ENCODE results near the gene GDI2. TPM values are rescaled to one million over a fixed set of nuclear protein-coding genes. Genes with fewer than 3 reads are reported as not detected.

The GDI2 gene
- total RNA-seq, 1 experiment from 2014 or later, result 325 TPM

GRCh38 chr10:5835446-5836095, 22.3 kb upstream of the GDI2 start:
- Histone ChIP-seq H3K27me3 (replicated peaks; ENCODE audit: insufficient read depth, low read depth, low read length, poor library complexity) (no peaks in the 10 kb centered on the region), H3K9me3 (ENCODE audit: low read depth, low read length, poor library complexity, severe bottlenecking) (no peaks in the 10 kb centered on the region), H3K27ac (ENCODE audit: low read depth, low read length, poor library complexity, severe bottlenecking) (no peak overlapping the region), H3K36me3 (ENCODE audit: insufficient read depth, low read length, poor library complexity, severe bottlenecking) (no peaks in the 10 kb centered on the region), H3K4me1 (ENCODE audit: insufficient read depth, low read length, poor library complexity, severe bottlenecking) (no peaks in the 10 kb centered on the region), H3K4me3 (ENCODE audit: low read depth, low read length, poor library complexity, severe bottlenecking) (no peak overlapping the region)
- CTCF ChIA-PET, result no interaction called here
- POLR2A ChIA-PET (ENCODE audit: low non-redundant PET), result no interaction called here
- no peak for DNase-seq (ENCODE audit: low spot score)
- TF ChIP-seq EZH2 (IDR thresholded peaks at IDR 0.05; ENCODE audit: borderline replicate concordance, low read depth, low read length, poor library complexity, severe bottlenecking), result no peak
- TF ChIP-seq CTCF (conservative IDR thresholded peaks at IDR 0.05; ENCODE audit: low read depth, low read length), result no peak
- intact Hi-C loops (cut with micrococcal nuclease; ENCODE audit: unreplicated experiment), result no loop called here
- no TSS peak for BruUV-seq (replicated peaks)

- TF ChIP-seq EZH2 (IDR thresholded peaks at IDR 0.05; ENCODE audit: borderline replicate concordance, low read depth, low read length, poor library complexity, severe bottlenecking) (no peak), CTCF (conservative IDR thresholded peaks at IDR 0.05; ENCODE audit: low read depth, low read length) (no peak)
- ChIA-PET POLR2A (ENCODE audit: low non-redundant PET) (no interaction called here), CTCF (no interaction called here)
- BruUV-seq (replicated peaks), result no TSS peak
- Histone ChIP-seq H3K27me3 (replicated peaks; ENCODE audit: insufficient read depth, low read depth, low read length, poor library complexity) (no peaks in the 10 kb centered on the region), H3K27ac (ENCODE audit: low read depth, low read length, poor library complexity, severe bottlenecking) (no peak overlapping the region), H3K9me3 (ENCODE audit: low read depth, low read length, poor library complexity, severe bottlenecking) (no peaks in the 10 kb centered on the region), H3K4me3 (ENCODE audit: low read depth, low read length, poor library complexity, severe bottlenecking) (no peak overlapping the region), H3K36me3 (ENCODE audit: insufficient read depth, low read length, poor library complexity, severe bottlenecking) (no peaks in the 10 kb centered on the region), H3K4me1 (ENCODE audit: insufficient read depth, low read length, poor library complexity, severe bottlenecking) (no peaks in the 10 kb centered on the region)
- intact Hi-C loops (cut with micrococcal nuclease; ENCODE audit: unreplicated experiment), result no loop called here
- no peak for DNase-seq (ENCODE audit: low spot score)
Measured at GRCh38 chr10:5833814-5834213, 20.6 kb upstream of the GDI2 start.

GRCh38 chr10:5832946-5833345, 19.7 kb upstream of the GDI2 start:
- no TSS peak for BruUV-seq (replicated peaks)
- intact Hi-C loops (cut with micrococcal nuclease; ENCODE audit: unreplicated experiment), result no loop called here
- Histone ChIP-seq H3K27me3 (replicated peaks; ENCODE audit: insufficient read depth, low read depth, low read length, poor library complexity) (no peaks in the 10 kb centered on the region), H3K9me3 (ENCODE audit: low read depth, low read length, poor library complexity, severe bottlenecking) (no peaks in the 10 kb centered on the region), H3K36me3 (ENCODE audit: insufficient read depth, low read length, poor library complexity, severe bottlenecking) (no peaks in the 10 kb centered on the region), H3K4me3 (ENCODE audit: low read depth, low read length, poor library complexity, severe bottlenecking) (no peak overlapping the region), H3K27ac (ENCODE audit: low read depth, low read length, poor library complexity, severe bottlenecking) (no peak overlapping the region), H3K4me1 (ENCODE audit: insufficient read depth, low read length, poor library complexity, severe bottlenecking) (no peaks in the 10 kb centered on the region)
- CTCF ChIA-PET, result no interaction called here
- no peak for TF ChIP-seq EZH2 (IDR thresholded peaks at IDR 0.05; ENCODE audit: borderline replicate concordance, low read depth, low read length, poor library complexity, severe bottlenecking)
- no peak for TF ChIP-seq CTCF (conservative IDR thresholded peaks at IDR 0.05; ENCODE audit: low read depth, low read length)
- no peak for DNase-seq (ENCODE audit: low spot score)
- POLR2A ChIA-PET (ENCODE audit: low non-redundant PET), result no interaction called here

Data from A673 (cell line).